Measurements from ENCODE around the gene DONSON. TPM values are rescaled to one million over a fixed set of nuclear protein-coding genes. Genes with fewer than 3 reads are reported as not detected.

The DONSON gene
- total RNA-seq, 4 donors from 2014 or later: 11.5 to 20.6 (median 18.1) TPM

- Histone ChIP-seq H3K27ac (peak overlapping the region; percentile 96 to 100 (median 98)), H3K27me3 (no peaks in the 10 kb centered on the region), H3K9me3 (no peaks in the 10 kb centered on the region), H3K4me3 (peak overlapping the region; percentile 60 to 77 (median 76)), H3K4me1 (peaks cover 0 to 46% (median 22%) of the 10 kb centered on the region in 4 donors), H3K36me3 (peaks cover 0 to 32% (median 0%) of the 10 kb centered on the region in 3 donors)
- TF ChIP-seq POLR2A (IDR thresholded peaks at IDR 0.05): no peak
- no peak for TF ChIP-seq EP300 (IDR thresholded peaks at IDR 0.05)
- no peak for TF ChIP-seq CTCF (IDR thresholded peaks at IDR 0.05)
- DNase-seq (ENCODE audit: low spot score in 2 of 2): no peak
- 50 to 52% methylated on average over 19 of the region's 19 CpGs for WGBS, 2 donors
Observed at GRCh38 chr21:33541105-33541711, 47.3 kb downstream of the DONSON start.

GRCh38 chr21:33540711-33541104 lies 47.8 kb downstream of the DONSON start:
- DNase-seq (ENCODE audit: low spot score in 2 of 2): no peak
- Histone ChIP-seq H3K4me3 (peak overlapping the region in 2 of 4 donors; percentile 60 to 76), H3K4me1 (peaks cover 0 to 41% (median 19%) of the 10 kb centered on the region in 4 donors), H3K27me3 (no peaks in the 10 kb centered on the region), H3K27ac (peak overlapping the region in 3 of 4 donors; percentile 98 to 100 (median 99)), H3K9me3 (no peaks in the 10 kb centered on the region), H3K36me3 (peaks cover 0 to 36% (median 0%) of the 10 kb centered on the region in 3 donors)
- TF ChIP-seq POLR2A (IDR thresholded peaks at IDR 0.05): no peak
- no peak for TF ChIP-seq CTCF (IDR thresholded peaks at IDR 0.05)
- no peak for TF ChIP-seq EP300 (IDR thresholded peaks at IDR 0.05)
- WGBS, 2 donors: 71 to 82% methylated on average over 3 of the region's 3 CpGs

GRCh38 chr21:33539616-33540015 lies 48.9 kb downstream of the DONSON start:
- no peaks in the 10 kb centered on the region for H3K9me3 ChIP-seq
- peaks cover 0 to 47% (median 2%) of the 10 kb centered on the region in 3 donors for H3K36me3 ChIP-seq
- H3K27ac ChIP-seq: no peak overlapping the region
- H3K4me1 ChIP-seq: peaks cover 0 to 30% (median 10%) of the 10 kb centered on the region in 4 donors
- H3K27me3 ChIP-seq: no peaks in the 10 kb centered on the region
- no peak for DNase-seq (ENCODE audit: low spot score in 2 of 2)
- TF ChIP-seq POLR2A (IDR thresholded peaks at IDR 0.05) (no peak), EP300 (IDR thresholded peaks at IDR 0.05) (no peak), CTCF (IDR thresholded peaks at IDR 0.05) (no peak)
- no peak overlapping the region for H3K4me3 ChIP-seq
- 79 to 83% methylated on average over 4 of the region's 4 CpGs for WGBS, 2 donors

GRCh38 chr21:33537212-33537611 lies 51.3 kb downstream of the DONSON start:
- DNase-seq (ENCODE audit: low spot score in 2 of 2): no peak
- Histone ChIP-seq H3K9me3 (no peaks in the 10 kb centered on the region), H3K36me3 (peaks cover 4 to 71% (median 12%) of the 10 kb centered on the region in 3 donors), H3K27ac (no peak overlapping the region), H3K4me3 (no peak overlapping the region), H3K4me1 (peaks cover 0 to 23% (median 8%) of the 10 kb centered on the region in 4 donors), H3K27me3 (no peaks in the 10 kb centered on the region)
- TF ChIP-seq EP300 (IDR thresholded peaks at IDR 0.05): no peak
- TF ChIP-seq CTCF (IDR thresholded peaks at IDR 0.05): no peak
- TF ChIP-seq POLR2A (IDR thresholded peaks at IDR 0.05): no peak
- 96 to 97% methylated on average over 2 of the region's 2 CpGs for WGBS, 2 donors

- no peak for DNase-seq (ENCODE audit: low spot score in 2 of 2)
- no peak overlapping the region for H3K27ac ChIP-seq
- TF ChIP-seq EP300 (IDR thresholded peaks at IDR 0.05): no peak
- no peak for TF ChIP-seq POLR2A (IDR thresholded peaks at IDR 0.05)
- TF ChIP-seq CTCF (IDR thresholded peaks at IDR 0.05): no peak
- no peaks in the 10 kb centered on the region for H3K27me3 ChIP-seq
- H3K4me1 ChIP-seq: no peaks in the 10 kb centered on the region
- no peak overlapping the region for H3K4me3 ChIP-seq
- no peaks in the 10 kb centered on the region for H3K9me3 ChIP-seq
- peaks cover 4 to 94% (median 21%) of the 10 kb centered on the region in 3 donors for H3K36me3 ChIP-seq
- WGBS, 2 donors: 88% methylated on average over 3 of the region's 3 CpGs
Observed at GRCh38 chr21:33531007-33531406, 57.5 kb downstream of the DONSON start.
